Pancreas (tissue), 10 donors: Measurements from ENCODE around the gene EFCAB6. TPM values are rescaled to one million over a fixed set of nuclear protein-coding genes. Genes with fewer than 3 reads are reported as not detected.

ENCODE experiments used
- ATAC-seq, 4 donors: fragments of 200-7000 bp; cut with Tn5 transposase; one replicate each; pipeline versions ENCODE4 v1.8.0 to v1.9.1; 2020; ENCODE audit warnings: mild to moderate bottlenecking in 4 of 4, moderate library complexity in 4 of 4
- DNase-seq, 6 donors: peaks; one replicate each; pipeline ENCODE4 v3.0.0-alpha.2; 2020
- FAIRE-seq: peaks from 2 replicates; lab custom pipeline; 2012; peaks lifted over from hg19 to GRCh38; lab: Jason Lieb, UNC
- H3K27ac ChIP-seq, 4 donors: fragments of 200-600 bp; sonication (generic); 1 replicate in 3 of 4; 2 replicates in 1 of 4; pipeline versions ENCODE4 v1.5.0 to v1.8.0; 2020
- H3K27me3 ChIP-seq, 4 donors: fragments of 200-600 bp; one replicate each; pipeline ENCODE4 v1.8.0; 2021
- H3K36me3 ChIP-seq, 3 donors: fragments of 200-600 bp; sonication (generic) in 1 of 3; one replicate each; pipeline versions ENCODE4 v1.5.0 to v1.8.0; 2020 to 2021
- H3K4me1 ChIP-seq, 3 donors: fragments of 200-600 bp; one replicate each; pipeline ENCODE4 v1.8.0; 2021
- H3K4me3 ChIP-seq, 4 donors: fragments of 200-600 bp; sonication (generic) in 2 of 4; one replicate each; pipeline versions ENCODE4 v1.5.0 to v1.8.0; 2020 to 2021
- H3K9me3 ChIP-seq, 4 donors: fragments of 200-600 bp; one replicate each; pipeline ENCODE4 v1.8.0; 2021
- CTCF ChIP-seq, 4 donors: fragments of 200-600 bp; sonication (generic) in 3 of 4; IDR thresholded peaks; one replicate each; pipeline versions ENCODE4 v1.5.0 to v1.8.0; 2021; ENCODE audit warnings: antibody characterized with exemption in 4 of 4
- WGBS, 2 donors: extraction: QIAGEN DNeasy Blood & Tissue Kit; methylation state at CpG; one replicate each; pipeline ENCODE4 v1.1.7; 2013; 5-methylcytosine and 5-hydroxymethylcytosine counted together
- intact Hi-C, 3 donors: fragments of 100-400 bp; cut with DNase I; formaldehyde crosslinking; loops; one replicate each; pipeline versions ENCODE4 v1.11.1 to v1.14.2; 2022
- polyA plus RNA-seq, 2 donors: library from polyadenylated mRNA; stranded (reverse); fragments of 200-250 nt; gene quantifications; one replicate each; pipeline ENCODE4 v1.2.3, GENCODE V29; 2013
- total RNA-seq, 6 donors: library from RNA; stranded (reverse); fragmentation: NEBNext Ultra II Directional in 4 of 6; extraction: Animal tissue kit (Norgen Biotek cat#: 25700) in 4 of 6; gene quantifications; one replicate each; pipeline versions ENCODE4 v1.2.1 to v1.2.4, GENCODE V29; 2021 to 2023
- donor health status: healthy with polysubstance abuse.
- donor health status: DM: no; HTN: no; CAD: no; lungs with moderate emphysema.
- donor health status: DM: no; HTN: no; CAD: no.
- donor health status: control.
- donor health status: control.
- donor health status: Bipolar disorder and iron deficiency.
- donor health status: DM: yes; HTN: yes; CAD: no.
- donor health status: DM: no; HTN: no; CAD: no.
- donor health status: DM: no; HTN: no; CAD: no.
- donor health status: DM: yes; HTN: yes; CAD: no.

EFCAB6 gene
- total and polyA plus RNA-seq, 8 donors = 1.6 to 3.4 (median 2.2) TPM

GRCh38 chr22:43859176-43859575, 47.1 kb upstream of the EFCAB6 start:
- FAIRE-seq = no peak
- intact Hi-C loops = no loop called here
- Histone ChIP-seq H3K27me3 (peaks cover 0 to 12% (median 0%) of the 10 kb centered on the region in 4 donors), H3K4me3 (no peak overlapping the region), H3K27ac (no peak overlapping the region), H3K9me3 (no peaks in the 10 kb centered on the region), H3K36me3 (no peaks in the 10 kb centered on the region), H3K4me1 (no peaks in the 10 kb centered on the region)
- WGBS, 2 donors = 63 to 67% methylated on average over 7 of the region's 7 CpGs
- peak in 1 of 6 donors; percentile 21 for DNase-seq
- no peak for TF ChIP-seq CTCF (IDR thresholded peaks at IDR 0.05)
- ATAC-seq = no peak

- Histone ChIP-seq H3K4me3 (no peak overlapping the region), H3K27ac (no peak overlapping the region), H3K36me3 (no peaks in the 10 kb centered on the region), H3K4me1 (no peaks in the 10 kb centered on the region), H3K9me3 (no peaks in the 10 kb centered on the region), H3K27me3 (peaks cover 0 to 5% (median 0%) of the 10 kb centered on the region in 4 donors)
- WGBS, 2 donors = 46 to 58% methylated on average over 11 of the region's 11 CpGs
- ATAC-seq = no peak
- FAIRE-seq = no peak
- intact Hi-C loops = no loop called here
- DNase-seq = peak in 1 of 6 donors; percentile 23
- TF ChIP-seq CTCF (IDR thresholded peaks at IDR 0.05) = no peak
Measured at GRCh38 chr22:43858156-43858895, 46.2 kb upstream of the EFCAB6 start.

- H3K4me3 ChIP-seq = no peak overlapping the region
- no peak overlapping the region for H3K27ac ChIP-seq
- no peaks in the 10 kb centered on the region for H3K4me1 ChIP-seq
- H3K27me3 ChIP-seq = no peaks in the 10 kb centered on the region
- H3K36me3 ChIP-seq = no peaks in the 10 kb centered on the region
- no peak for DNase-seq
- no peak for FAIRE-seq
- no peak for ATAC-seq
- no peaks in the 10 kb centered on the region for H3K9me3 ChIP-seq
- no peak for TF ChIP-seq CTCF (IDR thresholded peaks at IDR 0.05)
- intact Hi-C loops = no loop called here
Measured at GRCh38 chr22:43857367-43857766, 45.3 kb upstream of the EFCAB6 start.

- no peaks in the 10 kb centered on the region for H3K4me1 ChIP-seq
- 87 to 94% methylated on average over 4 of the region's 4 CpGs for WGBS, 2 donors
- no peak overlapping the region for H3K4me3 ChIP-seq
- no peaks in the 10 kb centered on the region for H3K36me3 ChIP-seq
- no peaks in the 10 kb centered on the region for H3K27me3 ChIP-seq
- DNase-seq (peak in 2 of 6 donors; percentile 3 to 19), FAIRE-seq (no peak), ATAC-seq (no peak)
- TF ChIP-seq CTCF (IDR thresholded peaks at IDR 0.05) = no peak
- H3K27ac ChIP-seq = no peak overlapping the region
- intact Hi-C loops = no loop called here
- no peaks in the 10 kb centered on the region for H3K9me3 ChIP-seq
Measured at GRCh38 chr22:43855431-43855830, 43.3 kb upstream of the EFCAB6 start.

GRCh38 chr22:43854786-43855271, 42.7 kb upstream of the EFCAB6 start:
- H3K27ac ChIP-seq = no peak overlapping the region
- FAIRE-seq (no peak), ATAC-seq (no peak), DNase-seq (peak in 2 of 6 donors; percentile 1 to 50)
- intact Hi-C loops = no loop called here
- no peaks in the 10 kb centered on the region for H3K9me3 ChIP-seq
- no peak for TF ChIP-seq CTCF (IDR thresholded peaks at IDR 0.05)
- no peaks in the 10 kb centered on the region for H3K4me1 ChIP-seq
- 83 to 91% methylated on average over 13 of the region's 13 CpGs for WGBS, 2 donors
- H3K36me3 ChIP-seq = no peaks in the 10 kb centered on the region
- no peak overlapping the region for H3K4me3 ChIP-seq
- no peaks in the 10 kb centered on the region for H3K27me3 ChIP-seq
